ENCODE measurements around the gene INAVA.

The INAVA gene

GRCh38 chr1:200916152-200916551, 21.5 kb downstream of the INAVA start:
- Histone ChIP-seq H3K36me3 (no peaks in the 10 kb centered on the region), H3K4me1 (peaks cover 0 to 3% (median 0%) of the 10 kb centered on the region in 4 donors), H3K9me3 (no peaks in the 10 kb centered on the region), H3K27ac (no peak overlapping the region), H3K27me3 (no peaks in the 10 kb centered on the region), H3K4me3 (no peak overlapping the region)
- intact Hi-C loops (cut with DNase I; ENCODE audit: low total_unique reads): no loop called here
- DNase-seq: peak in 1 of 2 donors; percentile 49
- no peak for TF ChIP-seq CTCF (IDR thresholded peaks at IDR 0.05)

- peak in 1 of 2 donors; percentile 56 for DNase-seq
- H3K27ac ChIP-seq: no peak overlapping the region
- H3K4me1 ChIP-seq: peaks cover 0 to 3% (median 0%) of the 10 kb centered on the region in 4 donors
- no peaks in the 10 kb centered on the region for H3K9me3 ChIP-seq
- intact Hi-C loops (cut with DNase I; ENCODE audit: low total_unique reads): no loop called here
- H3K36me3 ChIP-seq: no peaks in the 10 kb centered on the region
- TF ChIP-seq CTCF (IDR thresholded peaks at IDR 0.05): no peak
- no peak overlapping the region for H3K4me3 ChIP-seq
- H3K27me3 ChIP-seq: no peaks in the 10 kb centered on the region
These were observed 22.0 kb downstream of the INAVA start for GRCh38 chr1:200916681-200917080.

- no peak for TF ChIP-seq CTCF (IDR thresholded peaks at IDR 0.05)
- Histone ChIP-seq H3K27ac (no peak overlapping the region), H3K4me3 (no peak overlapping the region), H3K4me1 (peaks cover 0 to 6% (median 2%) of the 10 kb centered on the region in 4 donors), H3K36me3 (no peaks in the 10 kb centered on the region), H3K27me3 (no peaks in the 10 kb centered on the region), H3K9me3 (no peaks in the 10 kb centered on the region)
- intact Hi-C loops (cut with DNase I; ENCODE audit: low total_unique reads): no loop called here
- DNase-seq: peak in 1 of 2 donors; percentile 61
These were observed 22.7 kb downstream of the INAVA start for GRCh38 chr1:200917291-200917817.

GRCh38 chr1:200918006-200918405, 23.3 kb downstream of the INAVA start:
- no peak overlapping the region for H3K4me3 ChIP-seq
- H3K27ac ChIP-seq: no peak overlapping the region
- intact Hi-C loops (cut with DNase I; ENCODE audit: low total_unique reads): no loop called here
- peaks cover 0 to 13% (median 2%) of the 10 kb centered on the region in 4 donors for H3K4me1 ChIP-seq
- no peaks in the 10 kb centered on the region for H3K27me3 ChIP-seq
- no peak for DNase-seq
- H3K9me3 ChIP-seq: no peaks in the 10 kb centered on the region
- TF ChIP-seq CTCF (IDR thresholded peaks at IDR 0.05): no peak
- no peaks in the 10 kb centered on the region for H3K36me3 ChIP-seq

GRCh38 chr1:200919386-200919785, 24.7 kb downstream of the INAVA start:
- Histone ChIP-seq H3K9me3 (no peaks in the 10 kb centered on the region), H3K4me1 (peaks cover 0 to 26% (median 5%) of the 10 kb centered on the region in 4 donors), H3K27me3 (no peaks in the 10 kb centered on the region), H3K4me3 (no peak overlapping the region), H3K36me3 (no peaks in the 10 kb centered on the region), H3K27ac (no peak overlapping the region)
- no peak for TF ChIP-seq CTCF (IDR thresholded peaks at IDR 0.05)
- intact Hi-C loops (cut with DNase I; ENCODE audit: low total_unique reads): no loop called here
- peak in 1 of 2 donors; percentile 31 for DNase-seq
